B cell (primary cell): Measurements from ENCODE around the gene FRMD7. TPM values are rescaled to one million over a fixed set of nuclear protein-coding genes. Genes with fewer than 3 reads are reported as not detected.

Experiments used
- ATAC-seq: fragments of 200-7000 bp; cut with Tn5 transposase; one replicate; pipeline ENCODE4 v1.10.0; 2021; ENCODE audit warnings: low read depth, mild to moderate bottlenecking, moderate number of reproducible peaks, moderate library complexity
- CTCF ChIA-PET: fragments of 350-600 bp; sonication (Branson Sonifier 250); formaldehyde crosslinking; loops from one replicate; lab custom pipeline; 2021; ENCODE audit warnings: antibody characterized with exemption, inconsistent platforms; lab: Charles Lee
- POLR2A ChIA-PET: fragments of 350-600 bp; sonication (Branson Sonifier 250); formaldehyde crosslinking; loops from one replicate; lab custom pipeline; 2021; ENCODE audit warnings: antibody characterized with exemption; lab: Charles Lee
- DNase-seq: peaks from one replicate; pipeline ENCODE4 v3.0.0; 2013
- H2AFZ ChIP-seq: 2 replicates; pipeline ENCODE4 v1.6.1; 2012; ENCODE audit warnings: mild to moderate bottlenecking, low read depth, low read length; ENCODE audit not compliant: insufficient read depth, poor library complexity, severe bottlenecking
- H3K27ac ChIP-seq, 2 donors: 1 replicate in 1 of 2; 2 replicates in 1 of 2; pipeline ENCODE4 v1.5.1; 2012 to 2013; ENCODE audit warnings: low read length in 2 of 2, mild to moderate bottlenecking in 2 of 2, moderate library complexity in 1 of 2
- H3K27me3 ChIP-seq, 4 experiments: fragments of 200-600 bp in 1 of 4; sonication (generic) in 1 of 4; replicated peaks in 1 of 4; 1 replicate in 2 of 4; 2 replicates in 2 of 4; pipeline versions ENCODE4 v1.6.1 to v1.7.0; 2013 to 2016; ENCODE audit warnings: low read length in 3 of 4, mild to moderate bottlenecking in 2 of 4, mixed read lengths in 1 of 4, moderate library complexity in 1 of 4; ENCODE audit not compliant: insufficient read depth in 4 of 4, control insufficient read depth in 3 of 4; ENCODE audit errors: control extremely low read depth in 1 of 4
- H3K36me3 ChIP-seq, 2 experiments: replicated peaks in 1 of 2; 1 replicate in 1 of 2; 2 replicates in 1 of 2; pipeline versions ENCODE4 v1.6.1 to v1.7.1; 2013; ENCODE audit warnings: low read length in 1 of 2; ENCODE audit not compliant: insufficient read depth in 2 of 2, control insufficient read depth in 1 of 2; ENCODE audit errors: control extremely low read depth in 1 of 2, extremely low read depth in 1 of 2
- H3K4me1 ChIP-seq, 2 donors: fragments of 200-600 bp in 1 of 2; sonication (generic) in 1 of 2; 1 replicate in 1 of 2; 2 replicates in 1 of 2; pipeline versions ENCODE4 v1.5.1 to v1.6.1; 2013 to 2017; ENCODE audit warnings: low read length in 2 of 2; ENCODE audit not compliant: control insufficient read depth in 2 of 2, insufficient read depth in 2 of 2
- H3K4me2 ChIP-seq: replicated peaks from 2 replicates; pipeline ENCODE3; 2012; ENCODE audit warnings: mild to moderate bottlenecking, low read depth, low read length; ENCODE audit not compliant: poor library complexity, severe bottlenecking
- H3K4me3 ChIP-seq, 5 experiments: fragments of 200-600 bp in 1 of 5; sonication (generic) in 1 of 5; 1 replicate in 3 of 5; 2 replicates in 2 of 5; pipeline versions ENCODE4 v1.5.1 to v1.7.0; 2011 to 2016; ENCODE audit warnings: low read length in 4 of 5, mild to moderate bottlenecking in 4 of 5, low read depth in 2 of 5, control low read depth in 1 of 5, moderate library complexity in 1 of 5; ENCODE audit not compliant: insufficient read depth in 1 of 5; ENCODE audit errors: control extremely low read depth in 1 of 5, extremely low read depth in 1 of 5
- H3K79me2 ChIP-seq: fragments of 200-600 bp; sonication (generic); one replicate; pipeline ENCODE4 v1.6.0; 2016; ENCODE audit warnings: low read length; ENCODE audit not compliant: control insufficient read depth, insufficient read depth
- H3K9ac ChIP-seq: fragments of 200-600 bp; sonication (generic); 2 replicates; pipeline ENCODE4 v1.6.1; 2017; ENCODE audit warnings: mild to moderate bottlenecking, low read length, moderate library complexity
- H3K9me3 ChIP-seq, 3 donors: one replicate each; pipeline versions ENCODE4 v1.6.1 to v1.7.1; 2013; ENCODE audit warnings: low read length in 2 of 3; ENCODE audit not compliant: control insufficient read depth in 2 of 3, insufficient read depth in 1 of 3; ENCODE audit errors: control extremely low read depth in 1 of 3
- H4K20me1 ChIP-seq: 2 replicates; pipeline ENCODE4 v1.6.0; 2012; ENCODE audit warnings: mild to moderate bottlenecking, low read length; ENCODE audit not compliant: insufficient read depth, control insufficient read depth, poor library complexity, severe bottlenecking
- H3K27ac Mint-ChIP-seq: one replicate; pipeline ENCODE4 v1.8.0; 2021; ENCODE audit warnings: mixed read lengths
- H3K27me3 Mint-ChIP-seq: one replicate; pipeline ENCODE4 v1.8.0; 2021; ENCODE audit warnings: mixed read lengths
- H3K4me1 Mint-ChIP-seq: one replicate; pipeline ENCODE4 v1.8.0; 2021; ENCODE audit warnings: mixed read lengths
- H3K4me3 Mint-ChIP-seq: one replicate; pipeline ENCODE4 v1.8.0; 2021; ENCODE audit warnings: mixed read lengths
- H3K9me3 Mint-ChIP-seq: one replicate; pipeline ENCODE4 v1.8.0; 2022; ENCODE audit warnings: mixed read lengths; ENCODE audit not compliant: insufficient read depth
- CTCF ChIP-seq: fragments of 200-600 bp; IDR thresholded peaks from one replicate; pipeline ENCODE4 v1.8.0; 2022; ENCODE audit warnings: antibody characterized with exemption, mild to moderate bottlenecking
- EZH2 ChIP-seq: IDR thresholded peaks from 2 replicates; pipeline ENCODE4 v1.6.1; 2012; ENCODE audit warnings: borderline replicate concordance, low read depth, mild to moderate bottlenecking, moderate library complexity, low read length; ENCODE audit not compliant: insufficient read depth, poor library complexity, severe bottlenecking
- WGBS: methylation state at CpG from one replicate; pipeline ENCODE4 v1.1.5; 2013; ENCODE audit warnings: missing lambda C conversion rate; ENCODE audit not compliant: insufficient coverage; 5-methylcytosine and 5-hydroxymethylcytosine counted together
- intact Hi-C: fragments of 100-400 bp; cut with micrococcal nuclease; formaldehyde crosslinking; loops from one replicate; pipeline ENCODE4 v1.10.0; 2022
- polyA plus RNA-seq: library from polyadenylated mRNA; depleted of rRNA; stranded (reverse); fragments of >200 nt; gene quantifications from 2 replicates; pipeline ENCODE4 v1.2.3, GENCODE V29; 2012
- total RNA-seq, 2 donors: library from RNA; stranded (reverse); fragments of 120-200 nt in 1 of 2; gene quantifications; 1 replicate in 1 of 2; 2 replicates in 1 of 2; pipeline versions ENCODE4 v1.2.3 to v1.2.4, GENCODE V29; 2013 to 2022

Gene FRMD7
- total and polyA plus RNA-seq, 2 donors (not counting 1 experiment from before 2014, with no cell fraction given) = not detected

- no peak overlapping the region for H3K27ac Mint-ChIP-seq
- POLR2A ChIA-PET = no interaction called here
Measured at GRCh38 chrX:132044953-132045352, 82.9 kb downstream of the FRMD7 start.

GRCh38 chrX:132043977-132044376 is 83.8 kb downstream of the FRMD7 start:
- no peak for ATAC-seq
- H3K4me3 ChIP-seq = no peak overlapping the region
- peaks cover 0 to 5% of the 10 kb centered on the region in 2 donors for H3K4me1 ChIP-seq
- H3K27me3 Mint-ChIP-seq = no peaks in the 10 kb centered on the region
- TF ChIP-seq CTCF (no peak), EZH2 (no peak)
- no peak overlapping the region for H3K4me2 ChIP-seq
- H3K4me3 Mint-ChIP-seq = no peak overlapping the region
- DNase-seq = no peak
- WGBS = no CpG with 5 or more reads among the region's 2 CpGs
- H3K27ac ChIP-seq = no peak overlapping the region
- H3K79me2 ChIP-seq = peaks cover 25% of the 10 kb centered on the region
- POLR2A ChIA-PET = no interaction called here
- CTCF ChIA-PET = no interaction called here
- peaks cover 6% of the 10 kb centered on the region for H4K20me1 ChIP-seq
- no peak overlapping the region for H2AFZ ChIP-seq
- H3K27me3 ChIP-seq = no peaks in the 10 kb centered on the region
- peaks cover 28% of the 10 kb centered on the region for H3K4me1 Mint-ChIP-seq
- H3K9me3 Mint-ChIP-seq = no peaks in the 10 kb centered on the region
- intact Hi-C loops = no loop called here
- no peak overlapping the region for H3K27ac Mint-ChIP-seq
- H3K36me3 ChIP-seq = no peaks in the 10 kb centered on the region
- H3K9me3 ChIP-seq = no peaks in the 10 kb centered on the region
- no peak overlapping the region for H3K9ac ChIP-seq

More at GRCh38 chrX:132044953-132045352, 82.9 kb downstream of the FRMD7 start:
- H3K27me3 ChIP-seq = no peaks in the 10 kb centered on the region
- no peak overlapping the region for H3K27ac ChIP-seq
- no peak for TF ChIP-seq CTCF
- TF ChIP-seq EZH2 = no peak
- DNase-seq (no peak), ATAC-seq (no peak)
- CTCF ChIA-PET = no interaction called here
- H3K27me3 Mint-ChIP-seq = no peaks in the 10 kb centered on the region
- peaks cover 20% of the 10 kb centered on the region for H3K79me2 ChIP-seq
- H3K4me1 ChIP-seq = peaks cover 0 to 5% of the 10 kb centered on the region in 2 donors
- no peak overlapping the region for H3K4me2 ChIP-seq
- H3K4me1 Mint-ChIP-seq = peaks cover 24% of the 10 kb centered on the region
- H3K4me3 Mint-ChIP-seq = no peak overlapping the region
- H3K4me3 ChIP-seq = no peak overlapping the region
- intact Hi-C loops = no loop called here
- H2AFZ ChIP-seq = no peak overlapping the region
- no peaks in the 10 kb centered on the region for H3K9me3 ChIP-seq
- H3K36me3 ChIP-seq = no peaks in the 10 kb centered on the region
- no CpG with 5 or more reads among the region's 4 CpGs for WGBS
- H3K9ac ChIP-seq = no peak overlapping the region
- peaks cover 6% of the 10 kb centered on the region for H4K20me1 ChIP-seq
- no peaks in the 10 kb centered on the region for H3K9me3 Mint-ChIP-seq
